GM06990 (cell line): ENCODE data around the gene C19orf12.
A peak's percentile ranks its signal among the peaks of the same experiment; 100 is the strongest.

Source experiments
- DNase-seq: peaks from one replicate; pipeline ENCODE4 v3.0.0-alpha.2; 2011; ENCODE audit not compliant: insufficient read length; ENCODE audit errors: extremely low read depth
- H3K27me3 ChIP-seq: replicated peaks from 2 replicates; pipeline ENCODE4 v1.6.0; 2011; ENCODE audit warnings: low read length; ENCODE audit not compliant: control insufficient read depth, insufficient read depth
- H3K36me3 ChIP-seq: 2 replicates; pipeline ENCODE4 v1.5.1; 2011; ENCODE audit warnings: low read length; ENCODE audit not compliant: control insufficient read depth, insufficient read depth
- H3K4me3 ChIP-seq: replicated peaks from 2 replicates; pipeline ENCODE4 v1.5.1; 2011; ENCODE audit warnings: low read depth, mild to moderate bottlenecking, control low read depth, low read length
- CTCF ChIP-seq: IDR thresholded peaks from 2 replicates; pipeline ENCODE4 v1.5.1; 2011; ENCODE audit warnings: low read length, control low read depth, mild to moderate bottlenecking, inconsistent platforms; ENCODE audit not compliant: insufficient read depth, poor library complexity, severe bottlenecking

Gene C19orf12

GRCh38 chr19:29690842-29691241 lies 24.2 kb downstream of the C19orf12 start:
- Histone ChIP-seq H3K27me3 (no peaks in the 10 kb centered on the region), H3K36me3 (no peaks in the 10 kb centered on the region), H3K4me3 (no peak overlapping the region)
- peak; percentile 56 for TF ChIP-seq CTCF
- DNase-seq: no peak

GRCh38 chr19:29687897-29688728 lies 26.9 kb downstream of the C19orf12 start:
- no peaks in the 10 kb centered on the region for H3K27me3 ChIP-seq
- H3K4me3 ChIP-seq: no peak overlapping the region
- DNase-seq: no peak
- H3K36me3 ChIP-seq: no peaks in the 10 kb centered on the region
- TF ChIP-seq CTCF: no peak

- no peaks in the 10 kb centered on the region for H3K36me3 ChIP-seq
- no peaks in the 10 kb centered on the region for H3K27me3 ChIP-seq
- H3K4me3 ChIP-seq: no peak overlapping the region
- TF ChIP-seq CTCF: no peak
- no peak for DNase-seq
Observed at GRCh38 chr19:29687244-29687896, 27.7 kb downstream of the C19orf12 start.

- Histone ChIP-seq H3K36me3 (no peaks in the 10 kb centered on the region; the same call in 1 of the 2 replicates), H3K4me3 (no peak overlapping the region), H3K27me3 (no peaks in the 10 kb centered on the region)
- DNase-seq: no peak
- no peak for TF ChIP-seq CTCF
Observed at GRCh38 chr19:29686285-29686805, 28.7 kb downstream of the C19orf12 start.

- no peaks in the 10 kb centered on the region for H3K27me3 ChIP-seq
- H3K36me3 ChIP-seq: no peaks in the 10 kb centered on the region; the same call in 1 of the 2 replicates
- no peak overlapping the region for H3K4me3 ChIP-seq
- TF ChIP-seq CTCF: no peak
- DNase-seq: no peak
Observed at GRCh38 chr19:29685326-29685725, 29.7 kb downstream of the C19orf12 start.
